ENCODE data around the gene CSTF3.
A peak's percentile ranks its signal among the peaks of the same experiment; 100 is the strongest.
"Not testable (repeated sequence)": the region's sequence is repeated elsewhere in the genome, so short reads cannot be mapped to it uniquely, and the experiment has no call there.

The CSTF3 gene

GRCh38 chr11:33160136-33160535 is 1.1 kb downstream of the CSTF3 start:
- peak; percentile 43 to 54 for DNase-seq

- DNase-seq = not testable (repeated sequence)
Observed at GRCh38 chr11:33159378-33159867, 1.9 kb downstream of the CSTF3 start.

GRCh38 chr11:33158596-33159275 is 2.5 kb downstream of the CSTF3 start:
- peak in 1 of 2 donors; percentile 65 for DNase-seq

GRCh38 chr11:33157103-33158027 is 3.9 kb downstream of the CSTF3 start:
- DNase-seq = no peak

GRCh38 chr11:33151399-33151798 is 9.9 kb downstream of the CSTF3 start:
- no peak for DNase-seq

GRCh38 chr11:33147559-33147958 is 13.7 kb downstream of the CSTF3 start:
- DNase-seq = no peak

- DNase-seq = no peak
Observed at GRCh38 chr11:33135768-33136443, 25.4 kb downstream of the CSTF3 start.

DNA sequence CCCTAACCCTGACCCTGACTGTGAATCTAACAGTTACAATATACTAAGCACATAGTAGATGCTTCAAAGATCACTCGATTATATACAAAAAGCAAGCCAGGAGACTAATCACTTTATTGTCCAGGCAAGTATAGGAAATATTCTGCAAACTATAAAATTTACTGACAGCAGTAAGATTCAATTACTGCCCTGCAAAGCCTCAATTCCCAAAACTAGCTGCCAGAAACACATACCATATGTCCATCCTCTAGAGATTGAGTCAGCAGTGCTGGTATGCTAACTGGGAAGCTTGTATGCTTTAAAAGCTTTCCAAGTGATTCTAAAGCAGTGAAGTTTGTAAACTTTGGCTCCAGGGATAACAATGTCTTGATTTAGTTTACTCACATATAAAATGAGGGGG is 26.1 kb downstream of the CSTF3 start:
- no peak for DNase-seq

DNA sequence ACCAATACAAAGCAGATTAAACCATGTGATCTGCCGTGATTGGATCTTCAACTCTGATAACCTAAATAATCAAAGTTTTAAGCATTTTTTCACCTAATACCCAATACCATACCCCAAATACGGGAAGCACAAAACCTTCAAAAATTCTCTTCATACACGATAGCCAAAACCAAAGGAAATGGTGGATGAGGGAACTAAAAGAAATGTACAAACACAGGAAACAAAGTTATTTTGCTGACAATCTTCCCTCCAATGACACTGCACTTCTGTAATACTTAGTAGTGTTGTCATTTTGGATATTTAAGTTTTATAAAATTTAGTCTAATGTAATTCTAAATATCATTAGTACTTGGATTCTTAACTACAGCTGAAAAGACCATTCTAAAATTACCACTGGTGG is 27.0 kb downstream of the CSTF3 start:
- DNase-seq = peak; percentile 2 to 59

- DNase-seq = peak in 1 of 2 donors; percentile 12
Observed at GRCh38 chr11:33133761-33134160, 27.5 kb downstream of the CSTF3 start.

- DNase-seq = no peak
Observed at GRCh38 chr11:33132510-33132909, 28.8 kb downstream of the CSTF3 start.

- no peak for DNase-seq
Observed at GRCh38 chr11:33128739-33129138, 32.5 kb downstream of the CSTF3 start.

DNA sequence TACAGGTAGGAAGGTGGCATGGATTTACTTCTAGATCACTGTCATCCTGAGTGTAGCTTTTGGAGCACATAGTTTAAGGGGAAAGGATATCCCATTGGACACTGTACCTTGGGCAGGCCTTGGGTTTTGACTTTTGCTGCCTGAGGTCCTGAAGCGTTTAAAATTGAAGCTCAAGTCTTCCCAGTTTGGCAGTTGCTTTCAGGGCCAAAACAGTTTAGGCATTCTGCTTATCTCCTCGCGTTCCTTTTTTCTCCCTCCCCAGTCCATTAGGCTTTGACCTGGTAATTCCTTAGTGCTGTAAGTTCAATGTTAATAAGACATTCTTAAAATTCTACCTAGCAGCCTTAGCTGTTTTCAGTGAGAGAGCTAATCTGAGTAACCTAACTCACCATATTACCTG is 35.7 kb downstream of the CSTF3 start:
- no peak for DNase-seq

DNA sequence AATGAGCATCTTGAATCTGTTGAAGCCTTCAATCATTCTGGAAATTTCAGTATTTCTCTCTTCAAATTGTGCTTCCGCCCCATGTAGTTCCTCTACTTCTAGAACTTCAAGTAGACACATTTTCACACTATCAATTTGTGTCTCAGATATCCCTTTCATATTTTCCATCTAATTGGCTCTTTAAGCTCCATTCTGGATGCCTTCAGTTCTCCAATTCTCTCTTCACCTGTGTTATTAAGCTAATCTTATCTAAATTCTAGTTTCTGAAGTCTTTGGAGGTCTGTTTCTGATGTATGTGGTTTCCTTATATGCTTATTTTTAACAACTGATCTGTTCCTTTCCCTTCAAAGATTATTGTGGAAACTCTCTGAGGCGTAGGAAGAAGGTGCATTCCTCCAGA is 36.3 kb downstream of the CSTF3 start:
- DNase-seq = no peak

DNA sequence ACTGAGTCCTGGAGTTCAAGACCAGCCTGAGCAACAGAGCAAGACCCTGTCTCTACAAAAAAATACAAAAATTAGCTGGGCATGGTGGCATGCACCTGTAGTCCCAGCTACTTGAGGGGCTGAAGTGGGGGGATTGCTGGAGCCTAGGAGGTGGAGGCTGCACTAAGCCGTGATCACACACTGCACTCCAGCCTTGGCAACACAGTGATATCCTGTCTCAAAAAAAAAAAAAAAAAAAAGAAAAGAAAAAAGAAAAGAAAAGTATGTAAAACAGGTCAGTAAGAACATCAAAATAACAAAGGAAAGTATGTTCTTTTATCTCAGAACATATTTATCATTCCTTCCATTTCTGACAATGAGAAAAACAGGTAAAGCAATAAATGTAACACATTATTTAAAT is 38.6 kb downstream of the CSTF3 start:
- DNase-seq = not testable (repeated sequence)

GRCh38 chr11:33116535-33116934 is 44.7 kb downstream of the CSTF3 start:
- no peak for DNase-seq

DNA sequence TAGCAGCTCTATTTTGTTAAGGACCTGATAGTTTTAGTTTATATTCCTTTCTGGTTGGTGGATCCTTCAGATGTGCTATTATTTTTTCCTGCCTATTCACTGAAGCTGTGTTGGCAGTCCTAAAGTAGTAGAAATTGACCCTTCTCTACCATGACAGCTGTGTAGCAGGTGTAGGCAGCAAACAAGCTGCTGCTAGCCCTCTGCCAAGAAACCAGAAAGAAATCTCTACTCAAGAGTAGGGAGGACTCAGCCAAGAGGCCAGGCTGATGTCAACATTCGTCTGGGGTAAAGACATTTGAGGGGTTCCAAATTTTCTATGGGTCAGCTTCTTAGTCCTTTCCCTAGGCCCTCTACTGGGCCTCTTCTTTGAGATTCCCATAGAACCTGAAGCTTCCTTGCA is 51.2 kb downstream of the CSTF3 start:
- DNase-seq = no peak

GRCh38 chr11:33109294-33109895 is 51.9 kb downstream of the CSTF3 start:
- DNase-seq = peak in 1 of 2 donors; percentile 0

- no peak for DNase-seq
Observed at GRCh38 chr11:33103836-33104235, 57.4 kb downstream of the CSTF3 start.

DNA sequence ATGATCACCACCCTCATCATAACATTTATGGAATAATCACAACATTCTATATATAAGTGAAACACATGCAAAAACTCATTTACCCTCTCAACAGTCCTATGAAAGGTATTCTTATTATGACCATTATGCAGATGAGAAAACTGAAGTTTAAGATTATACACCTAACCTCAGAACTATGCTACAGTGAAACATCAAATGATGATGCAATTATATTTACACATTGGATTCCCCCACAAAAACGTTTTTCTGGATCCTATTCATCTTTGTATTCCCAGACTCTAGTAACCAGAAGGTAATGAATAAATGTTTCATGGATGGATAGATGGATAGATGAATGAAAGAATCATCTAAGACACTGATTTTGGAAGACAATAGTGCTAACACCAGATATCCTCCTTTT is 67.1 kb downstream of the CSTF3 start:
- DNase-seq = no peak

DNA sequence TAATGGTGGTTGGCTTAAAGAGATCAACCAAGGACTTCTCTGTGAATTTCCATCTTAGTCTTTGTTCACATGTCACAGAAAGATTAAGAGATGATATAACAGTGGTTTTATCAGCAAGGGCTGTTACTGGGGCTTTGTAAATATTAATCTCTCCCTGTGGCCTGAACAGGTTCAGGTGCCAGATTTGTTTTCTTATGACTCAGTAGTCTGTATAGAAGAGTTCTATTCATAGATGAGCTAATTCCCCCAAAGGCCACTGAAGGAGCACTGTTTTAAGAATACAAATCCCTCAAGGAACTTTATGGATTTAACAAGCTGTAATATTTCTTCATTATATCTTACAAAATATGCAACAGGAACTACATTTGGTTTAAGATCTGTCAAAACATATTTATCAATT is 71.5 kb downstream of the CSTF3 start:
- DNase-seq = no peak

- DNase-seq = no peak
Observed at GRCh38 chr11:33086017-33086416, 75.3 kb downstream of the CSTF3 start.

DNA sequence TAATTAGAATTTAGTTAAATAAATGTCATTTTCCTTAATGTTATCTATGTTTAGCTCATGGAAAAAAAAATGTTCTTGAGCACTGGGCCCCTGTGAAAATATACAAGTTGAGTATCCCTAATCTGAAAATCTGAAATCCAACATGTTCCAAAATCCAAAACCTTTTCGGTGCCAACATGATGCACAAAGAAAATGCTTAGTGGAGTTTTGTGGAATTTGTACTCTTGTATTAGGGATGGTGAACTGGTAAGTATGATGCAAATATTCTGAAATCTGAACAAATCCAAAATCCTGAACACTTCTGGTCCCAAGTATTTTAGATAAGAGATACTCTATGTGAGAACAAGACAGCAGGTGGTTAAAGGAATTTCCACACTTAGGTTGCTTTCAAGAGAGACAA is 77.4 kb downstream of the CSTF3 start:
- DNase-seq = no peak

All from inflammatory macrophage (primary cell).